ENCODE measurements around the gene RMDN2.

The RMDN2 gene

DNA sequence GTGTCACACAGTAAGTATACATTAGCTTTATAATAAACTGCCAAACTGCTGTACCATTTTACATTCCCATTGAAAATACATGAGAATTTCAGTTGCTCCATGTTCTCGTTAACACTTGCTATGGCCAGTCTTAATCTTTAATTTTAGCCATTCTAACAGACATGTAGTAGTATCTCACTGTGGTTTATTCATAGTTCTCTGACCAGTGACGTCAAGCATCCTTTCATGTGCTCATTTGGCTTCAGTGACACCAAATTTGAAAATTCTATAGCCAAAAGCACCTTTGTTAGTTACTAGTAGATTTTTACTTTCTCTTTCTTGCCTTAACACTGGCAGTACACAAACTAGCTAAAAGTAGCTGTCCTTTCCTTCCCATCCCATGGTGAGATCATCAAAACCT, 107.9 kb downstream of the RMDN2 start:
- TF ChIP-seq, protein P1, sequence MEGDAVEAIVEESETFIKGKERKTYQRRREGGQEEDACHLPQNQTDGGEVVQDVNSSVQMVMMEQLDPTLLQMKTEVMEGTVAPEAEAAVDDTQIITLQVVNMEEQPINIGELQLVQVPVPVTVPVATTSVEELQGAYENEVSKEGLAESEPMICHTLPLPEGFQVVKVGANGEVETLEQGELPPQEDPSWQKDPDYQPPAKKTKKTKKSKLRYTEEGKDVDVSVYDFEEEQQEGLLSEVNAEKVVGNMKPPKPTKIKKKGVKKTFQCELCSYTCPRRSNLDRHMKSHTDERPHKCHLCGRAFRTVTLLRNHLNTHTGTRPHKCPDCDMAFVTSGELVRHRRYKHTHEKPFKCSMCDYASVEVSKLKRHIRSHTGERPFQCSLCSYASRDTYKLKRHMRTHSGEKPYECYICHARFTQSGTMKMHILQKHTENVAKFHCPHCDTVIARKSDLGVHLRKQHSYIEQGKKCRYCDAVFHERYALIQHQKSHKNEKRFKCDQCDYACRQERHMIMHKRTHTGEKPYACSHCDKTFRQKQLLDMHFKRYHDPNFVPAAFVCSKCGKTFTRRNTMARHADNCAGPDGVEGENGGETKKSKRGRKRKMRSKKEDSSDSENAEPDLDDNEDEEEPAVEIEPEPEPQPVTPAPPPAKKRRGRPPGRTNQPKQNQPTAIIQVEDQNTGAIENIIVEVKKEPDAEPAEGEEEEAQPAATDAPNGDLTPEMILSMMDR (conservative IDR thresholded peaks at IDR 0.05; ENCODE audit: low read depth, low read length) = no peak
- no peak for DNase-seq (ENCODE audit: low read depth)
- no peak overlapping the region for H3K4me3 ChIP-seq (ENCODE audit: low read length)

DNA sequence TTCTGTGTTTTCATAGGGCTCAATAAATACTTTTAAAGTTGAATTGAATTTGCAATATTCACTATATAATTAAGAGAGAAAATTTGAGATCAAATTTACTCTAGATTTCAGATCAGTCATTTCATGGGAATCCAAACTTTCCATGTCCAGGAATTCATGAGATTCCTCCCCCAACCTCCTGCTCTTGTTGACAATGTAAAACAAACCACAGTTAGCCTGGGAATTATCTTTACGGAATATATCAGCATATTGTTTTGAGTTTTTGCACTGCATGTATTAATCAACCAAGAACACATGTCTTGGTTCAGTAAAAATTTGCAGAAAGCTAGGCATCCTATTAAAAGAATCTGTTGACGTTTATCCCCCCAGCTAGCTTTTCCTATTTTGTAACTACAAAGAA, 108.6 kb downstream of the RMDN2 start:
- no peak overlapping the region for H3K4me3 ChIP-seq (ENCODE audit: low read length)
- TF ChIP-seq, protein P1 (conservative IDR thresholded peaks at IDR 0.05; ENCODE audit: low read depth, low read length) = no peak
- no peak for DNase-seq (ENCODE audit: low read depth)

DNA sequence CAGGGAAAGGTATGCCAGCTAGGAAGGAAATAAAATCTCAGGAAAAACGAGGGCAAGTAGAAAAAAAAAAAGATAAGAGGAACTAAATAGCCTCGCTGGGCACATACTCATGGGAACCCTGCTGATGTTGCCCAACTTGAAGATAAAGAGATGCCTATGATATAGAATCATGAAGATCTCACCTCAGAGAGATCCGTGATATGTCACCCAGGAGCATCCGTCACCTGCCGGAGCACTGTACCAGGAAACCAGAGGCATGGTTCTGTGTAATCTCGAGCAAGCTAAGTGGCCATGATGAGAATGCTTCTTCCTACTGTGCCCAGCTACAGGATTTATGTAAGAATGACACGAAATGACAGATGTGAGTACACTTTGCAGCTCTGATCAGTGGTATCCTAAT, 110.9 kb downstream of the RMDN2 start:
- TF ChIP-seq, protein P1 (conservative IDR thresholded peaks at IDR 0.05; ENCODE audit: low read depth, low read length) = no peak
- H3K4me3 ChIP-seq (ENCODE audit: low read length) = no peak overlapping the region
- no peak for DNase-seq (ENCODE audit: low read depth)

DNA sequence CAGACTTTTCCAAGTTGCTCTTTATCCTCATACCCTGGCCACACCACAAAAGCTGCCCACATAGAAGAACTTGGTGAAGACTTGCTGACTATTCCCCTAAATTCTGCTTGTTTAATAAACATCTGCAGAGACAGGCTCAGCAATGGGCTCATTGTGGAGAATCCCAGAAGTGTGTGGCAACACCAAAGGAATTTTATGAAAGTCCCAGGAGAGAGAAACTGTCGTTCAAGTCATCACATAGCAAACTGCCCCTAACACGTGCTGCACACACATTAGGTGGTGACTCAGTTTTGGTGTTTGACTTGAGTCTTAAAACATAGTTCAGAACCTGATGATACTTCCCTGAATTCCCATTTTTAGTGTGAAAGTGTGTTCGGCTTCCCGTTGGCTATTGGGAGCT, 112.2 kb downstream of the RMDN2 start:
- no peak for DNase-seq (ENCODE audit: low read depth)
- TF ChIP-seq, protein P1 (conservative IDR thresholded peaks at IDR 0.05; ENCODE audit: low read depth, low read length) = no peak
- H3K4me3 ChIP-seq (ENCODE audit: low read length) = no peak overlapping the region

DNA sequence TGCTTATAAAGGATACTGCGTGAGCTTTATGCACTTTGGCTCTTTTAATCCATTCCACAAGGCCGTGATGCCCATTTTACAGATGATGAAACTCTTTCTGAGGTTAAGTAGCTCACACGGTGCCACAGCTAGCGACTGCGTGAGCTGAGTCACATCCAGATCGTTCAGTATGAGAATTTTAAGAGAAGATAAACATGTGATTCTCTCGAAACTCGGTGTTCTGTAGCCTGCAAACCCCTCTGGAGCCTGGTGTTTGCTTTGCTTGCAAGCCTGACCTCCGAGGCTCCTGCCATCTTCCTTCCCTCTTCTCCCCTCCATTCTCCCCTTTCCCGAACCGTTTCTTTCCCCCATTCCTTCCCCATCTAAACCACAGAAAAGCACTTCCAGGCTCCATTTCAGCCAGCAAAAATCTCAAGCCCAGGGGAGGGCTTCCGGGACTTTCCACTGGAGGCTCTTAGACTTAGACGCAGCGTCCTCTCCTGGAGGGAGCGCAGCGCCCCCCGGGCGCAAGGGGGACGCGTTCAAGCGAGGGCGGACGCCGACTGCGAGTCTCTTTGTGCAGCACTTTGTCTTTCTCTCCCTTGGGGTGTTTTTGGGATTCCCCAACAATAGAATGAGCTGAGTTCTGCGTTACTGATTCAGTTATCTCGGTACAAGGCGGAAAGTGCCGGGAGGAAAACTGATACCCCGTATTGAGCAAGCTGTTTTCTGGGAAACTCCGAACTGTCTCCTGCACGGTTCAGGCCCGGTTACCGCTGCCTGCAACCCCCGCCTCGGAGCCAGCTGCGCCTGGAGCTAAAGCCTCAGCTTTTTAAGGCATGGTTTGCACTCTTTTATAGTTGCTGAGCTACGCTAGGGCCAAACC, 112.9 kb downstream of the RMDN2 start:
- H3K4me3 ChIP-seq (ENCODE audit: low read length) = peak overlapping the region; percentile 50
- DNase-seq (ENCODE audit: low read depth) = no peak
- TF ChIP-seq, protein P1 (conservative IDR thresholded peaks at IDR 0.05; ENCODE audit: low read depth, low read length) = peak; percentile 55

DNA sequence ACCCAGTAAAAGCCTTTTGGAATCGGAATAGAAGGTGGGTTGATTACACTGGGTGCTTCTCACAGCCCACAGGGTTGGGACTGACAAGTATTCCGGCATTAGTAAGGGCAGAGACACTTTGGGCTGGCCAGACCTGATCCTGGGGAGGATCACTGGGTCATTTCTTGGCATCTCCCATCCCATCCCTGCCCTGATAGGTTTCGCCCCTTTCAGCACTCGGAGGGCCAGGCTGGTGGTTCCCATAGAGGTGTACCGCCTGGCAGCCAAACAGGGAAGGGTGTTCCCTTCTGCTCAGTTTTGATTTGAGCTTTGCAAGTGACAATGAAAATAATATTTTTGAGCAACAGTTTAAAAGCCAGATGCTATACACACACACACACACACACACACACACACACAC, 113.6 kb downstream of the RMDN2 start:
- TF ChIP-seq, protein P1 (conservative IDR thresholded peaks at IDR 0.05; ENCODE audit: low read depth, low read length) = no peak
- no peak for DNase-seq (ENCODE audit: low read depth)
- peak overlapping the region; percentile 50 for H3K4me3 ChIP-seq (ENCODE audit: low read length)
